DMS79 (cell line): ENCODE measurements around the gene CFAP54.
"Not testable (repeated sequence)": the region's sequence is repeated elsewhere in the genome, so short reads cannot be mapped to it uniquely, and the experiment has no call there.

Experiments used
- DNase-seq: peaks from one replicate; lab custom pipeline; 2025; lab: John Stamatoyannopoulos, UW

Gene CFAP54

DNA sequence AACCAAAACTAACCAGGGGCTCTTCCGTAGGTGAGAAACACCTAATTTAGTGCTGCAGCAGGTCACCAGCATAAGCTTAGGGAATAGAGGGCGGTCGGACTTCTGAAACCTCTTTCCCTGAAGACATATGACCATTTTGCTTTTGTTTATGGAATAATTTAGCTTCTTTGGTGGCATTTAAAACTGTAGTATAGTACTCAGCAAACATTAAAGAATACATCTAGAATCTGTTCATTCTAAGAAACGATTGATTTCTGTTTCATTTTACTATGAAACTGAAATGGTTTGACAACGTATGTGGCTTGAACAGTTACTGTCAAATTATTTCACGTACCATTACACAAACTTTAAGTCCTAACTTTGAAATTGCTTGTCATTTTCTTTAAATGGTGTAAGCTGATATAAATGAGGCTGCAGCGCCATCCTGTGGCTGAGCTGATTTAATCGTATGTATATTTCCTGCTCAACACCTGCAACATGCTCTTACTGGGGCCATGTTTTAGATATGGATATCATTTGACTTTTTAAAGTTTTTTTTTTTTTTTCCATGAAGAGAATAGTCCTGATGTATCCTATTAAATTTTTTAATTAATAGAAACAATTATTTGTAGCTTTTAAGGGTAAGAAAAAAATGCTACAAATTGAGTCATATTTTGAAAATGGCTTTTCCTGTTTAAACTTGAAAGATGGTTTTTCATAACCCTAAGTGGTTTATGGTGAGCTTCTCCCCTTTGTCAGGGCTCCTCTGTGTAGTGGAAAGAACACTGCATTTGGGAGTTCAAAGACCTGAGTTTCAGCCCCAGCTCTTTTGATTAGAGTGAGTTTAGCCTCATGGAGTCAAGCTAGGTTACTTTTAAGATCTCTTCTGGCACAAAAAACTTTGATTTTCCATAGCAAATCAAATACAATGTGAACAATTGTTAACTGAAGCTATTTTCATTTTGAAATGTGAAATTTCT lies 27.4 kb downstream of the CFAP54 start:
- peak; percentile 24 for DNase-seq

DNA sequence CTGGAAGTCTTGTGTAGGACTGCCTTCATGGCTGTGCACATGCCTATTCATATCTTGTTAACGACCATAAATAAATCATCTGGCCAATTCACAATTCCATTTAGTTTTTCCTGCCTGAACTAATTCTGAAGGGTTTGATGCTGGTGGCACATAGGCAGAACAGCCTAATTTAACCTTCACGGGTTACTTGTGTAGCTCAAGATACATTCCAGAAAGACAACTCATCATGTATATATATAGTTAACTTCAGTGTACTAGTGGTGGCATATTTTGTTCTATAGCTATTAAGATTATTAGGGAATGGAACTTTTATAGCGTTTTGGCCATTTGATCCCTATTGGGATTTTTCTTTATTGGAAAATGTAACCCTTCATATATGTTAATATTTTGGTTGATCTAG lies 31.4 kb downstream of the CFAP54 start:
- DNase-seq, result peak; percentile 56

DNA sequence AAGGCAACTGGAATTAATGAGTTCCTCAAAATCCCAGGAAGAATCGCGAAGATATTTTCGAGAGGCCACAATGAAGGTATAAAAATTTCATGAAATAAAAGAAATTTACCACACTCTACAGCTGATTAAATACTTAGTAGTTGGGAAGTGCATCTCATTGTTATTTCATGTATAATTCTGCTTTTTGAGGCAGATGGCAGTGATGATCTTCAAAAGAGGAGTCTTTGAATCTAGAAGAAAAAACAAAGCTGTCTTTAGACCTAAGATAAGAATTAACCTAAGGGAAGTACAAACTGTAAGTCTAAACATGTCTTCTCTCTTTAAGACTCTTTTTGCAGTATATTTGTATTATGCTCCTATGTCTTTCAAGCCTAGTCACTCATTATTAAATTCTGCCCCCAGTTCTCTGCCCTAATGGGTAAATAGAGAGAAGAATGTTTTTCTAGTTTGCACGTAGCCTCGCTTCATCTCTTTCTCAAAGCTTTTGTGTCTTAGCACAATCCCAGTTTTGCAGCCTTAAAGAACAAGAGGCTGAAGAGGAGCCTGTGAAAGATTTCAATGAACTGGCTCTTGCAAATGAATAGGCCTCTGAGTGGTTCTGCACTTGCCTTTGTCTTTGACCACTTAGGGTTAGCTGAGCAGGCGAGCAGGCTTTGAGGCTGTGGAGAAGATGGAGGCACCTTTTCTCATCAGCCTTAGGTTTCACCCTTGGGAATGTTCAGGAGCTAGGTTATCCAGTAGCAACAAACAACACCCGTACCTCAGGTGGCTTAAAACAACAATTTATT lies 32.7 kb downstream of the CFAP54 start:
- DNase-seq, result peak; percentile 46

DNA sequence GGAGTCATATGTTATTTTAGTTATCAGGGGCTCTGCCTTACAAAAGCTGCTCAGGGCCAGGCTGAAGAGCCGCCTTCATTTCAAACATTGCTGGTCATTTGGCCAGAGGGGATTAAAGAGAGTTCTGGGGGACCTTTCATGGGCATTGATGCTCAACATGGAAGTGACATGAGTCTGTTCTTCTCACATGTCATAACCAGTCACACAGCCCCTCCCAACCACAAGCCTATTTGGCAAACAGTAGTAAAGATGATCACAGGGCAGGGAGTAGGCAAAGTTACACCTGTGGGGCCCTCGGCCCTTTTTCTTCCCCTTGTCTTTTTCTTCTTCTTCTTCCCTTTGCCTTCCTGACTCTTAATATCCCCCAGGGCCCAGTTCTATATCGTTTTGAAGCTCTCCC lies 33.3 kb downstream of the CFAP54 start:
- no peak for DNase-seq

DNA sequence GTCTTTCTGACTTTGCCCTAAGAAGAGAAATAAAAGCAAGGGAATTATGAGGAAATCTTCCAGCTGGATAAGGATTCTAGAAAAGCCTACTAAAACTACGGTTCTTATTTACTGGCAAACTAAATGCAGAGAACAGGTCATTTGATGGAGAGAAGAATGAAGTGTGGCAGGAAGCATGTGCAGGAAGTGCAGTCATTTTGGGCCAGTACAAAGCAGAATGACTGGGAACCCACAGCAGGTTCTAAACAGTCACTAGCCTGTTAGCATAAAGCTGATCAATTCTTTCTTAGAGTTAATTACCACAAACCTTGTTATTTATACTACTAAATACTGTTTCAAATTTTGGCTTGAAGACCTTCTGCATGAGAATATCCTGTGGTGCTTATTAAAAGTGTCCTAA lies 36.7 kb downstream of the CFAP54 start:
- DNase-seq, result no peak

DNA sequence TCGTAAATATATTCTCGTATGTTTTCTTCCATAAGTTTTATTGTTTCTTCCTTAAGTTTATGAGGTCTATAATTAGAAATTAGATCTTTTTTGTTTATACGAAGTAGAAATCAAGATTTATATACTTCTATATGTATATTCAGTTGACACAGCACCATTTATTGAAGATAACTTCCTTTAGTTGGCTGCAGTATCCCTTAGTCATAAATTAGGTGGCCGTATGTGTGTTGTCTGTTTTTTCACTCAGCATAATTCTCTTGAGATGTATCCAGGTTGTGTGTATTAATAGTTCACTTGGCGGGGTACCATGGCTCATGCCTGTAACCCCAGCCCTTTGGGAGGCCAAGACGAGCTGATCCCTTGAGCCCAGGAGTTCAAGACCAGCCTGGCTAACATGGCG lies 40.5 kb downstream of the CFAP54 start:
- no peak for DNase-seq

DNA sequence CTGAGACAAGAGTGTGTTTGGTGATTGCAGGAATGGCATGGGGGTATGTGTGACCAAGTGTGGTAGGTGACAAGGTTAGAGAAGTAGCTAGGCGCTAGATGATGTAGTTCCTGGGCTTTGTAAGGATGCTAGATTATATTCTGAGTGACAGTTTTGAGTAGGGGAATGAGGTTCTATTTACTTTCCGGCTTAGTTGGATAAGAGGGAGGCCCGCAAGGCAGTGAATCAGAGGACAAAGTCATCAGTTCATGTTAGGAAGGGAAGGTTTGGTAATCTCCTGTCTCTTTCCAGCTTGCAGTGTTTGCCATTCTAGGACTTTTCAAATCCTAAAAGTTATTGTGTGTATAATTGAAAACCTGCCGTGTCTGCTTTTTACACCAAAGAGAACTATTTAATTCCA lies 45.0 kb downstream of the CFAP54 start:
- DNase-seq, result no peak

DNA sequence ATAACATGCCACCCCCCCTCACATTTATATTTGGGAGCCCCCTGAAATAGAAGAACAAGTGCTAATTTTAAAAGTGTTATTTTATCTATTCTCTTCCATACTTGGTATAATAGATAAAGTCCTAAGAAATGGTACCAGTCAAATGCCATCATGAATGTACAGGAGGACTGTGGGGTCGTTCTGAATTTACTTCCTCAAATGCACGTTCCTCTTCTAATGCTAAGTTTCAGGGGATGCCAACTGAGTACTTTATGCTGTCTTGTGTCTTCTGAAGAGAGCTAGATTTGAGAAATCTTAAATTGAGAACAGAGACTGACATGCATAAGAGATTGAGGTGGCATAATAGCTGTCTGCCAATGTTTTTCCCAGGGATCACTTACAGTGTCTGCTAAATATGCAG lies 59.0 kb downstream of the CFAP54 start:
- no peak for DNase-seq

DNA sequence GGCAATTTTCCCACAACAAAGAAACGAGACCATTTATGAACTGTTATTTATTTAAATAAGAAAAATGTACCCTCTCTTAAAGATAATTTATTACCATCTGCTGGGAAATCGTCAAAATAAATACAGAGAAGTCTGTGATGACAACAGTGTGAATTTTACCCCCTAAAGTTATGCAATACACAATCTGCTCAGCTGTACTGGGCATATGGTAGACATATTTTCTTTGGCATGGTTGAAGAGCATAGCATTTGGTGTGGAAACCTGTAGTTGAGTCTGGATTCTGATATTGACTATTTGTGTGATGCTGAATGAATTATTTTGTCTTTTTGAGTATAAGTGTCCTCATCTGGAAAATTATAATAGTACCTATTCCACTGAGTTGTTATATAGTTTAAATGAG lies 60.0 kb downstream of the CFAP54 start:
- no peak for DNase-seq

DNA sequence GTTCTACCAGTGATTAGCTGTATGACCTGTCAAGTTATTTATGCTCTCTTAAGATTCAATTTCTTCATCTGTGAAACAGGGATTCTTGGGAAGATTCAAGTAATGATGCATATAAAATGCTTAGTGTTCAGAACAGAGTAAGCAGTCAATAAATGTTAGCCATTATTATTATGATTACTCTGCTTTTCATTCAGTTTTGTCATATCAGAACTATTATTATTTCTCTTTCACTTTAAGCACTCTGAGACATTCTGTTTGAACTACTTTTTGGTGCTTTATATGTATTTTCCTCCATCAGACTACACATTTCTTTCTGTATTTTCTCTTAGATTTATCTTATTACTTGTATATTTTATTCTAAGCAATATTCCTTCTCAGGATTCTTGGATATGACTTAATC lies 81.2 kb downstream of the CFAP54 start:
- DNase-seq, result no peak

DNA sequence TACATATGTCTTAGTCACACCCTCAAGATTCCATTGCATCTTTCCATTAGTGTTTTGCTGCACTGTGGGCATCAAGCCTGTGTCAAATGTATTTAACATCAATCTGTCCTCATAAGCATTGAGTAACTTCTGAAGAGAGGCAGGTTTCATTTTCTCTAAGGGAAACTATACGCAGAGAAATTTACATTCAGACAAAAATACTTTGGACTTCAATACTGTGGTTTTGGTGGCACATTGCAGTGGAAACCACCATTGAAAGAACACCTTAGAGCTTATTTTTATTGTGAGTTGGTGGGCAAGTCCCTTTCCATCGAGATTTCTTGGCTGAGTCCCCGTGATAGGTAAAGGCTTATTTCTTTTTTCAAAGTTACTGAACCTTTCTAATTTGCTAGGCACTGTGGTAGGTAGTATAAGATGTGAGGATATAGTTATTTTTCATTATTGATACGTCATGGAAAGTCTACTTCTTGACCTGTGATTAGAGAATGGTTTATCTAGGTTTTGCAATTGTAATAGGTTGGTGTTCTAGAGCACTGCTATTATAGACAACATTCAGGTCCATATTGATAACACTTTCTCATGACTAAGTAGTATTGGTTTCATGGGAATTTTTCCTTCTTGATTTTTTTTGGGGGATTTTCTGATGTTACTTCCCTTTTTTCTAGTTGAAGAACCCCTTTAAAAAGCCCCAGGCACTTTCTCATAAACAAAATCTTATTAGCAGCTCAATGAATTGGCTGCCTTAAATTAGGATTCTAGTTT lies 81.9 kb downstream of the CFAP54 start:
- no peak for DNase-seq

DNA sequence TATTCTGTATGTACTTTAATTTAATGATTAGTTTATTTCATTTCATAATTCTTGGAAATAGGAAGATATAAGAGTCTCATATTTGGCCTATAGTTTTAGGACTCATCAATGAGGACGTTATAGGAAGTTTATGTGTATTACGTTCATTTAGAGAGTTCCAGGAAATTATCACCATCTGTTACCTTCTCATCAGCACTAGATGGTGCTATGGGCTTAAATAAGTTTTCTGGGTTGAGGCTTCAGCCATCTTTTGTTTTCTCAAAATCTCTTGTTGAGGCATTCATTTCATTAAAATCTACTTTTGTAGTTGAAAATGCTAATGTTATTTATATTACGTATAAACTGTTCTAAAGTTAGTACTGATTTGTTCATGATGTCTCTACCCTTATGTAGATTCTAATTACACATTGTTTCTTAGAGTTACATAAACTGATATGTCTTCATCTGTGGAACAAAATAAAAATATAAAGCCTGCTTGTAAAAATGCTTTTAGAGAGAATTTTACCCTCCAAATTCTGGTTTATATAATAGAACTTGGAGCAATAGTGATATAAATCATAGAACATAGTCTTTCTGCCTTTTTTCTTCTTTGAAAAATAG lies 89.2 kb downstream of the CFAP54 start:
- DNase-seq, result peak; percentile 44

DNA sequence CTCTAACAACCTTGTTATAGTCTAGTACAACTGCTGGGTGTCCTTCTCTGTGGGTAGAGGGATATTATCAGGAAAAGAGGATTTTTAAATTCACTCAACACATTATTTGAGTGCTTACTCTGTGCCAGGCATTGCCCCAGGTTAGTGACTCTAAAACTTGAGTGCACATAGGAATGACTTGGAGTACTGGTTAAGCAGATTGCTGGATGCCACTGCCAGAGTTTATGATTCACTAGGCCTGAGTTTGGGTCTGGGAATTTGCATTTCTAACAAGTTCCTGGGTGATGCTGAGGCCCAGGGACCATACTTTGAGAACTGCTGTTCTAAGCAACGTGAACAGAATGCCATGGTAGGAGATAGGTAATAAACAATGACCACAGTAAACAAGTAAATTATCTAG lies 96.6 kb downstream of the CFAP54 start:
- DNase-seq, result no peak

DNA sequence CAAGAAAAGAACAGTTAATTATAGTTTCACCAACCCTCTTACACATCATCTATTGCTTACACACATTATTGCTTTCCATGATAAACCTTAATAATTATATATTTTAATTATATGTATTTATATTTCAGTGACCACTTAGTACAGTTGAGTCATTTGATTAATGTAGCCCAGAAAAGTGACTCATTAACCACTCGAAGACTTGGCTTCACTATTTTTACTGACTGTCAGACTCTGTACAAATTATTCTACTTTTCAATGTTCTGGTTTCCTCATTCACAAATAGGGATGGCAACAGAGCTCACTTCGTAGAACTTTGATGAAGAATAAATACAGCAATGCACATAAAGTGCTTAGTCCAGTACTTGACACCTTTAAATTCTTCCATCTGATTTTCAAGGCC lies 98.3 kb downstream of the CFAP54 start:
- DNase-seq, result no peak

DNA sequence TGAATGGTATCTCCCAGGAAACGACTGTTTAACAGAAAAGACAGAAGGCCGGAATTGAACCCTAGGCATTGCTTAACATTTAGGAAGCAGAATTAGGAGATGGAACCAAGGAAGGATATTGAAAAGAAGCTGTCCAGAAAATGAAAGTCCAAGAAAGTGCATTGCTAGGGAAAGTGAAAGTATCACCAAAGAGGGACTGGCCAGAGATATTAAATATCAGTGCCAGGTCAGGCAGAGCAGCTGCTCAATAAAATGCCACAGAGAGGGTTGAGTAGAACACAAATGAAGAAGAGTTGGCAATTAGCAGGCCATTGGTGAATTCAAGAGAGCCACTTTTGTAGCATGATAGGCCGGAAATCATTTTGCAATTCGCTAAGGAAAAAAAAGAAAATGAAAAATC lies 101.6 kb downstream of the CFAP54 start:
- no peak for DNase-seq

DNA sequence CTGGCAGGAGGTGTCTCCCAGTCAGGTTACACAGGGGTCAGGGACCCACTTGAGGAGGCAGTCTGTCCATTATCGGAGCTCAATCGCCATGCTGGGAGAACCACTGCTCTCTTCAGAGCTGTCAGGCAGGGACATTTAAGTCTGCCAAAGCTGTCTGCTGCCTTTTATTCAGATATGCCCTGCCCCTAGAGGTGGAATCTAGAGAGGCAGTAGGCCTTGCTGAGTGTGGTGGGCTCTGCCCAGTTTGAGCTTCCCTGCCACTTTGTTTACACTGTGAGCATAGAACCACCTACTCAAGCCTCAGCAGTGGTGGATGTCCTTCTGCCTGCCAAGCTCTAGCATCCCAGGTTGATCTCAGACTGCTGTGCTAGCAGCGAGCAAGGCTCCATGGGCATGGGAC lies 115.0 kb downstream of the CFAP54 start:
- not testable (repeated sequence) for DNase-seq

DNA sequence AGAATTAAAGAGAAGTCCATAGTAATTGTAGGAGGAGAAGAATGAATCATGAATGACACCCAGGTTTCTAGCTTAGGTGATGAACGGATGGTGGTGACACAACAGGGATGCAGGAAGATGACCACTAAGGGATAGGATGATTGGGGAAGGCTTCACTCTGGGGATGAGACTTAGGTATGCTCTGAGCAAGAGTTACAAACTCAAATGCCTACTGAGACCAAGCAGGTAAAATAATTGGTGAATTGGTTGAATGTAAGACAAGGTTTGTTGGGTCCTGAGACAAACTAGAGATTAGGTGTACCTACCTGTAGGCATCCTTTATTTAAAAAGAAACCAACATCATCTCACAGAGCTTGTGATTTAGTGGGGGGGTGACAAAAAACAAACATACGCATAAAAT lies 116.3 kb downstream of the CFAP54 start:
- DNase-seq, result no peak

DNA sequence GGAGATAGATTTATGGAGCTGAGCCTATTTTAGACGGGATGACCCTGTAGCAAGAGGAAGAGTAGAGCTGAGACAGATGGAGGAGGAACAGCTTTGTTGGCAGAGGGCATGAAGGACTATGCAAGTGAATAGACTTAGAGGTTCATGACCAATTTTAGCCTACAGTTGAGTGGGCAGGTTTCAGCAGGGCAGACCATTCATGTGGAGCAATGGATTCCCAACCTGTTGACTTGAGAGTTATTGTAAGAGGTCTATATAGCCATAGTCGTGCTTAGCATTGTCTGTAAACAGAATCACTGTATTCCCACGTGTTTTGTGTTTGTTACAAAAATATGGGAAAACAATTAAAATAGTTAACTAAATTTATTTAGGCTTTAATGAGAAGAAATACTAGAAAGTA lies 116.8 kb downstream of the CFAP54 start:
- DNase-seq, result no peak

DNA sequence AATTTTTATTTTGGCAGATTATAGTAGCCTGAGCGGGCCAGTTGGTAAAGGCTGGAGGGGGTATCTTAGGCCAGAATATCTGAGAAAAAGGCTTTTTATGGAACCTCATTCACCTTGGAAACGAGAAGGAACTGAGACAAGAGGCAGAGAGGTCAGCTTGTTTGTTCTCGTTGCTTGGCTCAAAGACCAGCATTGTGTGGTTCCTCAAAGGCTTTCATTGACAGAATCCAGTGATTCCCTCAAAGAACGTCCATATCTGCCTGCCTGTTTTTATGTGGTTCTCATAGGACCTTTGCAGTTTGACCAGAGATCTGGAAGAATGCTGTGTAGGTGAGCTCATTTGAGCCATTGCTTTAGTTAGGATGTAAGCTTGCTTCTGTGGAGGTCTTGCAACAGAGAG lies 117.3 kb downstream of the CFAP54 start:
- DNase-seq, result no peak

DNA sequence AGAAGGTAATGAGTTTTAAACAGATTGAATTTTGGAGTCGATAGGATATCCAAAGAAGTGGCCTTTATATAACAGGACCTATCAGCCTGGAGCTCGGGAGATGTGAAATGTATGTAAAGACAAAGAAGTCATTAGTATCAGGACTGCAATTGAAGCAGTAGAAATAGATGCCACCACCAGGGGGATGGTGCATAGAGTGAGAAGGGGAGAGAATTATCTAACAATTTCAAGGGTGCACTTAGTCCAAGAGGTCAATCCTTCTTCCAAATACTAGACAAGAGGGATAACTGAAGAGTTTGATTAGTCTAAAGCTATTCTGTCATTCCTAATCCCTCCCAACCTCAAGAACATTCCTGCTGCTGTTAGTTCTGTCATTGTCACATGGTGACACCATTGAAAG lies 127.8 kb downstream of the CFAP54 start:
- no peak for DNase-seq

DNA sequence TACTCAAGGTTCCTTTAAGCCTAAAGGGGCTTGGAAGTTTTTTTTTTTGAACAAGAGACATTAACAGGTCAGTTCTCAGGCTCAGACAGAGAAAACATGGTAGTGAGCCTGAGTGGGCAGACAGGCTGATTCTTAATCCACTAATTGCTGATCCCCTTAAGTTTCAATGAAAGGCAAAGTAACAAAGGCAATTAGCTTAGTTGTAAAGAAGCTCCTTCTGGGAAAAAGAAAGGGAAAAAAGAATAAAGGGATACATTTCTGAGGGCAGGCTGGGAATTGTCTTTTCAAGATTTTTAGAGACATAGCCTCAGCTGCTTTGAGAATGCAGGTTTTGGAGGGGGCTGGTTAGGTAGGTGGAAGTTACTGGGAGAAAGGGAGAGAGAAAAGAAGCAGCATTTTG lies 133.8 kb downstream of the CFAP54 start:
- DNase-seq, result no peak

DNA sequence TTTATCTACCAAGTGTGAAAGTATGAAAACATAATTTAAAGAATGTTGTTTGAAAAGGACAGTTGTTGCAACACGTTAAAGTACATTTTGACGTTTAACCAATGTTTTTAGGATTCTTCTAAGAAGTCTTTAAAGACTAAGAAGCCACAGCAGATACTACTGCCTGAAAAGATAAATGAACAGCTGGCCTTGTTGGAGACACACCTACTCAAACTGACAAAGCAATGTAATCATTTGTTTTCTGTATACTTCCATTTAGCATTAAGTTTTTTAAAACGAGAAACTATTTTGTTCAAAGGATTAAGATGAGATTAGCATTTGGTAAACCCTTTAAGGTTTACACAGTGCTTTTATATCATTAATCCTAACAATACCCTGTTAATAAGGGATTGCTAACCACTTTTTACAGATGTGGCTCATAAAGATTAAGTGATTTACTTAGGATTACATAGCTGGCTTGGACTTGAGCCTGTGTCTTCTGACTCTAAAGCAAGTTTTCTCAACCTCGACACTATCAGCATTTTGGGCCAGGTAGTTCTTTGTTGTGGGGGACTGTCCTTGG lies 134.4 kb downstream of the CFAP54 start:
- DNase-seq, result no peak
